BE2C (cell line): ENCODE results near the gene MYO10.

Experiments
- DNase-seq: peaks from one replicate; pipeline ENCODE4 v3.0.0-alpha.2; 2020
- H3K27me3 ChIP-seq: fragments of 250-450 bp; sonication (Bioruptor Pico); 2 replicates; pipeline ENCODE4 v1.5.1; 2020; ENCODE audit warnings: mild to moderate bottlenecking
- H3K36me3 ChIP-seq: fragments of 250-450 bp; sonication (Bioruptor Pico); 2 replicates; pipeline ENCODE4 v1.5.1; 2020; ENCODE audit warnings: mild to moderate bottlenecking
- H3K4me1 ChIP-seq: fragments of 250-450 bp; sonication (Bioruptor Pico); 2 replicates; pipeline ENCODE4 v1.5.1; 2020
- H3K4me3 ChIP-seq: 2 replicates; pipeline ENCODE4 v1.5.1; 2011; ENCODE audit warnings: low read depth, low read length
- H3K9me3 ChIP-seq: fragments of 250-450 bp; sonication (Bioruptor Pico); 2 replicates; pipeline ENCODE4 v1.5.1; 2020
- CTCF ChIP-seq: IDR thresholded peaks from 2 replicates; pipeline ENCODE4 v1.5.1; 2012; ENCODE audit warnings: mild to moderate bottlenecking, low read depth, low read length

MYO10 gene

GRCh38 chr5:16862777-16863176 lies 73.3 kb downstream of the MYO10 start:
- H3K4me3 ChIP-seq, result no peak overlapping the region
- H3K27me3 ChIP-seq, result no peaks in the 10 kb centered on the region
- no peak for TF ChIP-seq CTCF
- no peaks in the 10 kb centered on the region for H3K4me1 ChIP-seq
- DNase-seq, result no peak
- H3K9me3 ChIP-seq, result no peaks in the 10 kb centered on the region
- H3K36me3 ChIP-seq, result no peaks in the 10 kb centered on the region

GRCh38 chr5:16859346-16859745 lies 76.7 kb downstream of the MYO10 start:
- H3K4me3 ChIP-seq, result no peak overlapping the region
- TF ChIP-seq CTCF, result no peak
- no peaks in the 10 kb centered on the region for H3K36me3 ChIP-seq
- DNase-seq, result no peak
- H3K27me3 ChIP-seq, result no peaks in the 10 kb centered on the region
- no peaks in the 10 kb centered on the region for H3K9me3 ChIP-seq
- H3K4me1 ChIP-seq, result peaks cover 3% of the 10 kb centered on the region

GRCh38 chr5:16858151-16858550 lies 77.9 kb downstream of the MYO10 start:
- no peaks in the 10 kb centered on the region for H3K27me3 ChIP-seq
- no peaks in the 10 kb centered on the region for H3K9me3 ChIP-seq
- no peaks in the 10 kb centered on the region for H3K36me3 ChIP-seq
- peaks cover 3% of the 10 kb centered on the region for H3K4me1 ChIP-seq
- TF ChIP-seq CTCF, result no peak
- no peak for DNase-seq
- no peak overlapping the region for H3K4me3 ChIP-seq

- no peak for TF ChIP-seq CTCF
- no peaks in the 10 kb centered on the region for H3K36me3 ChIP-seq
- H3K9me3 ChIP-seq, result no peaks in the 10 kb centered on the region
- DNase-seq, result no peak
- peaks cover 4% of the 10 kb centered on the region for H3K4me1 ChIP-seq
- no peak overlapping the region for H3K4me3 ChIP-seq
- no peaks in the 10 kb centered on the region for H3K27me3 ChIP-seq
Measured at GRCh38 chr5:16857635-16858034, 78.5 kb downstream of the MYO10 start.

- Histone ChIP-seq H3K27me3 (no peaks in the 10 kb centered on the region), H3K36me3 (no peaks in the 10 kb centered on the region), H3K4me3 (no peak overlapping the region), H3K4me1 (peaks cover 6% of the 10 kb centered on the region), H3K9me3 (no peaks in the 10 kb centered on the region)
- TF ChIP-seq CTCF, result no peak
- DNase-seq, result no peak
Measured at GRCh38 chr5:16856531-16856930, 79.6 kb downstream of the MYO10 start.

GRCh38 chr5:16855898-16856297 lies 80.2 kb downstream of the MYO10 start:
- no peak for TF ChIP-seq CTCF
- H3K36me3 ChIP-seq, result no peaks in the 10 kb centered on the region
- no peak for DNase-seq
- H3K9me3 ChIP-seq, result no peaks in the 10 kb centered on the region
- no peaks in the 10 kb centered on the region for H3K27me3 ChIP-seq
- H3K4me1 ChIP-seq, result peaks cover 6% of the 10 kb centered on the region
- no peak overlapping the region for H3K4me3 ChIP-seq
